NCI-H2227 treated with DMSO at 0.1 percent for 48 hours (cell line): ENCODE measurements around the gene MYZAP.

Experiments
- DNase-seq: peaks from one replicate; lab custom pipeline; 2025; lab: John Stamatoyannopoulos, UW

Gene MYZAP

DNA sequence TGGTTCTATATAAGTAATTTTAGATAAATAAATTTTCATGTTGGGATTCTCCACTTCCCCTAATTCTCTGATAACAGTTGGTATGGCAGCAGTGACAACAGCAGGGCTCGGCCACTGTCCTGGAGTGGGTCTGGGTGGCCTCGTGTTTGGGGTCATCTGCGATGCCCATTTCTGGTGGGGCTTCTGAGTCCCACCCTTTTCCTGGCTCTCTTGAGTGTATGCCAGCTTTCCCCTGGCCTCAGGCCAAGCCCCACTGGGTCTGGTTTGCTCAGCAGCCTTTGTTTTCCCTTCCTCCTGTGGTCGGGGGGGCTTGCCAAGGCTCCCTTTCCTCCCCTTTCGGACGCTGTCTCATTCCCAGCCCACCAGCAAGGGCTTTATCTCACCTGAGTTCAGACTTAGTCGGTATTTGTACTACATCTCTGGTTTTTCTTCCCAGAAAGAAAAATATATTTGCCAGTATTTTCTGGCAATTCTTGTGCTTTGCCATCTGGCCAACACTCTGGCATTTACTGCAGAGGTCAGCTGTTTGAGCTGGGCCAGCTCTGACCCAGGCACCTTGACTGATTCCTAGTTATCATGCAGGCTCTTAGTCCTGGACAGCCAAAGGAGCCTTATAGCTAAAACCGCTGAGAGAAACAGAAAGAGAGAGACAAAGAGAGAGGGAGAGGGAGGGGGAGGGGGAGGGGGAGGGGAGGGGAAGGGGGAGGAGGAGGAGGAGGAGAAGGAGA is 35.2 kb downstream of the MYZAP start:
- DNase-seq, result no peak

DNA sequence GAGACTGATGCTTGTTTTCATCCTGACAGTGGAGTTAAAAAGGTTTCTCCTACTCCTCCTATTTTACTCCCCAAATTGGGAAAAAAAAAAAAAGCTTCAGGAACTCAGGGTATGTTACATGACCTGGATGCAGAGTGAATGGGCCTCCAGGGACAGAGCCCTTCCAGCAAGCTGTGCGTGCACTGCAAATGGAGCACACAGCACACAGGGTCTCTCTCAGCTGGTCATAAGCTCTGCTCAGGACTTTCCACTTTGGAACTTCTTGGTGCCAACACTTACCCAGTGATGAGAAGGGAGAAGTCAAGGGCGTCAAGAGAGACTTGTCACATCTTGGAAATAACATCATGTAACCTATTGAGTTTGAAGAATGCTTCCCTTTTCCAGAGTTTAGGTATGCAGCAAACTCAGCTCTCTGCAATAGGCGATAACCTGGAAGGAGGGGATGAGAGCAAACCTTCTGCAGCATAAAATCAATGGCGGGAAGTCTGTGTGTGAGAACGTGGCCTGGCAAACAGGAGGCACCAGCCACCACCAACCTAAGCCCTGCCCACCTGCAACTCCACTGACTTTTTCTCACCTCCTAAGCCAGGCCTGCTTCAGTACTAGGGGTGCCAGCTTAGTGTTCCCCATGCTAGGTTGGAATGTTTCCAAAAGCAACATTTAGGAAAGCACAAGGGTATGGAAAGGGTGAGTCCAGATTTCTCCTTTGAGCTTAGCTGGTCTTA is 39.8 kb downstream of the MYZAP start:
- no peak for DNase-seq

DNA sequence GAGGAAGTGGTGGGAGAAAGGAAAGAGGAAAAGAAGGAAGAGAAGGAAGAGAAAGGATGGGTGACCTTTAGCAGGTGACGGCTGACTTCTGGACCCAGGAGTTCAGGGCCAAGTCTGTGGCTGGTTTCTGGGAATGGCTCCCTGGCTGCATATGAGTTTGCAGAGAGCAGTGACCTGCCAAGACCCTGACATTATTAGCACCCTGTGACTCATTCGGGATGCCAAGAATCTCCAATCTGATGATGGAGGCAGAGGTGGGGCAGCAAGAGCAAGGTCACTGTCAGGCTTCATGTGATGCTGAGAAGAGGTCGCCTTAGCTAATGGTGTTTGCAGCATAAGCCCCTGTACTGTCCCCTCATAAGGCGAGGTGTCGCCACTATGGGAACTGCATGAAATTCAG is 42.6 kb downstream of the MYZAP start:
- no peak for DNase-seq

DNA sequence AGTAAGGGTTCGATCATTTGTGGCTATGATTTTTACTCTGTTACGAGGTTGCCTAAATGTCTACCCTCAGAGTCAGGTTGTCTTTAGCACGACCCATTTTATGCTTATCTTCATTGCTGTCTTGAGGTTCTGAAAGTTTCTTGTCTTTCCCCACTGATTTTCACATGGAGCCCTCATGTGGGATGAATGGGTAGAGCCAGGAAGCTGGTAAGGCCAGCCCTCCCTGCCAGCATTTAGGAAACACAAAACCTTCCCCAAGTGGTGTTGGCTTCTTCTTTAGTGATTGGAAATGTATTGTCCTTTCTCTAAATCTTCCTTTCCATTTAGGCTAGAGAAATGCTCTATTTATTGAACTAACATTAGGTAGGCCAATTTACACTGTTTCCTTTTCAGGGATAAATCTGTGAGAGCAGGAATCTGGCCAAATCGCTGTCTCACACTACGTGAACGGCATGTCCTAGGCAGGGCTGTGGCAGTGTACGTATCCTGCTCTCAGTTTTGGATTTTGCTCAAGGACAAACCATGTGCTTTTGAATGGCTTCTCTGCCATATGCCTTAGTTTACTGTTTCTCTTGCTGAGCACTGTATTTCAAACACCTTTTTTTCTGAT is 43.7 kb downstream of the MYZAP start:
- DNase-seq, result no peak

DNA sequence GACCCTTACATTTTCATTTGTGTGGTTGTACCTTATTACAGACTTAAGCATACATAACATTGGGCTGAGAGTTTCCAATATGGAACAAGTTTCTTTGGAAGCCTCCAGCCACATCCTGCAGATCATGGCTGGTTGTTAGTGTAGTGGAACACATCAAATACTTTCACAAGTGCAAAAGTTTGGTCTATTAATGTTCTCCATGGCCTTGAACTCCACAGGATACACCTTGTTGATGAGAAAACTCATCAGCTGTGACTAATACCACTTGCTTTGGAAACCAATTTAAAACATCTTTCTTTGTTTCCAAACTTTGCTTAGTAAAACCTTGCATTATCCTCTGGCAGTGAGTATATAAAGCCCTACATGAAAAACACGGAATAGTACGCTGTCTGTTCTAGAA is 46.1 kb downstream of the MYZAP start:
- no peak for DNase-seq

DNA sequence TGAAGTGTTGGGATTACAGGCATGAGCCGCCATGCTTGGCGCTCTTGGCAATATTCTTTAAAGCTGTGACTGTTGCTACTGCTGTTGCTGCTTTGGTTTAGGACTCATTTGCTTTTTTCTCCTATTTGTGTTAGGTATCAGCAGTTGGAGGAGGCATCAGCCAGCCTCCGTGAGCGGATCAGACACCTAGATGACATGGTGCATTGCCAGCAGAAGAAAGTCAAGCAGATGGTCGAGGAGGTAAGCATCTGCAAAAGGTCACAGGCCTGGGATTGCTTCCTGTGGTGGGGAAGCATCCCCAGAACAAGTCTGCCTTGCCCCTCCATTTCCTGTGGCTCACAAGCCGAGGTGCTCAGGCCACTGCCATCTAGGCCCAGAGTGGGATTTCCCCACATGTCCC is 47.6 kb downstream of the MYZAP start:
- DNase-seq, result no peak

DNA sequence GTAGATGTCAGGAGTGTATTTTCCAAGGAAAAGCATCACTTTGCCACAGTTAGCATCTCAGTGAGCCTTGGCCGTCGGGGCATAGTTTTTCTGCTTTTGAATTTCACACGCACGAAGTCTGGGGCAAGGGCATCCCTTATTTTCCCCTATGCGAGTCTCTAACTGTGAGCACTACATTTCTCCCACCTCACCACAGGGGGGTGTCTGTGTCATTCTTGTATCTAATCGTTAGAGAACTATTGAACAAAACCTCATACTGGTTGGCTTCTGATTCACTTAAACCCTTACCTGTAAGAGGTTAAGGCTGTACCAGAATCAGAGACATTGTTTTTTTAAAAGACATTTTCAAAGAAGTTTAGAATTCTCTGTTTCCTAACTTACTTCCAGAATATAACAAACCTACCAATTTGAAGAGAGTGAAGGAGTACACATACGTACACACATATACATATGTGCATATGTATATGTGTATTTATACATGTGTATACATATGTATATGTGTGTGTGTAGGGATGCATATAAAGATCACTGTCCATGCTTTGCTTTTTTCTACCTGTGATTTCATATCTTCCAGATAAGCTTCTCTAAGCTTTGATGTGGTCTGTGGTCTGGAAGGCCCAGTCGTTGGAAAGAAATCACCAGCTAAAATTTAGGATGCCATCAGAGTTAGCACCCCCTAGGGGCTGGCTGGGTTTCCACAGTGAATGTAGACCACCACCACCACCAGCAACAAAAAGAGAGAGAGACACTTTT is 49.4 kb downstream of the MYZAP start:
- DNase-seq, result no peak

DNA sequence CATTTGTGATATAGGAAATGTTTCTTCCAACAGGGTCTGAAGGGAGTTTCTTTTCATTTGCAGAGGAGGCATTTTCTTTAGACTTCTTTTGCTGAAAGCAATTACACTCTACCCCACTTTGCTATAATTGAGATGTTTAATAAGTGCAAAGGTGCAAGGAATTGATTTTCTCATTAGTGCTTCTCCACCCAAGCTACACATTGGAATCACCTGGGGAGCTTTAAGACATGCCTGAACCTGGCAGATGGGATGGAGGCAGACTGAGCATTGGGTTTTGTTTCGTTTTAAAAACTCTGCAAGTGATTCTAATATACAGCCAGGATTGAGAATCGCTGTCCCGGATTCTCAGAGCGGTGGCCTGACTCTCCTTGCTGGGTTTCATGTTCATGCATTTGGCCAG is 52.1 kb downstream of the MYZAP start:
- DNase-seq, result no peak

DNA sequence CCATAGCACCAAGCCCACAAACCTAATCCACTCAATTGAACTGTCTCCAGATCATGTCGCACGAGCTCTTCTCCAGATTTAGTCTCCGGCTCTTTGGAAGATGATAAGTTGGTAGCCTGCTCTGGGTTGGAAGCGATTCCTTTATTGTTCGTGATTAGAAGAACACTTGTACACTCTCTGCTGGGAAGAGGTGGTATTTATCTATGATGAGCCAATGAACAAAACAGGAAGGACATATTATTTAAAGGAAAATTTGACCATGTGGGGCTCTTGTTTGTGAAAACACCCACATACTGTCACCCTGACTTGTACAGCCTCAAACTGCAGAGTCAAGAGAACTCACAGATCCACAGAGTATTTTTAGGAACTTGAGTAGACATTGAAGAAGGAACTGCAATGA is 54.4 kb downstream of the MYZAP start:
- DNase-seq, result no peak

DNA sequence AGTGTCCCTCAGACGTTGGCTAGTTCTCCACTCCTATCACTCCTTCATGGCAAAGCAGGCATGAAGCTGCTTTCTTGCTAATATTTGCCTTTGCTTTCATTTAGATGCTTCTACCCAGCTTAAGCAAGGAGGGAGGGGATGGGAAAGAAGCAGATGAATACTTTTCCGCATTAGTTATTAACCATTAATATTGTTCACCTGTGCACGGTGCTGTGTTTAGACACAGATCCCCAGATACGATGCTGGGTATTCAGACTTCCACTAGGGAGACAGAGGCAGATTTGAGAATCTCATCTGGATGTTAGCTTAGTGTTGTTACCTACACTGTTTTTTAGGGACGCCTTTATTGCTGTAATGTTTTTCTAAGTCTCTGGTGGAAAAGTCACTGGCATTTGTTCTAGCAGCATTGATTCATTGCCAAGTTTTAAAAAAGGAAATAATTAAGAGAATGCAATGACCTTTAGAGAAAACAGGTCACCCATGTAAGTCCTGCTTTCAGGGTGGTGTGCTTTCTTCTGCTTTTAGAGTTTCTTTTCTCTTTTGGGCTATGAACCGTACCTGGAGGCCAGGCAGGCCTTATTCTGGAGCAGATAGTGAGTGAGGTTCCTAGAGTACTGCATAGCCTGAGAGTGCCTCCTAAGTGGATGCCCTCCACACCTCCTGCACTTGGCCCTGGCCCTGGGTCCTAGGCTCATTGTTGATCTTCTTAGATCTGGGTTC is 55.5 kb downstream of the MYZAP start:
- DNase-seq, result no peak

DNA sequence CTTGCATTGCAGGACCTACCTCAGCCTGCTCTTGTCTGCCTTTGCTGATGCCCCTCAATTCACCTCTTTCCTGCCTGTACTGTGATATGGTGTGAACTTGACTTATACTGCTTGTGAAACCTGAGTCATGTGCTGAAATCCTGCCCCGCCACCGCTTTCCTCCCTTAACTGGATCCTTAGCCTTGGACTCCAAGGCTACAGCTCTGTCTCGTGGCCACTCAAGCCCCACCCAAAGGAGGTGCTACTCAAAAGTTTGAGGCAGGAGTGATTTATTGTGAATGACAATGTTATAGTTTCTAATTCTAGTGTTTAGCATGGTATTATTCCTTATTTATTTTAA is 56.1 kb downstream of the MYZAP start:
- DNase-seq, result no peak

DNA sequence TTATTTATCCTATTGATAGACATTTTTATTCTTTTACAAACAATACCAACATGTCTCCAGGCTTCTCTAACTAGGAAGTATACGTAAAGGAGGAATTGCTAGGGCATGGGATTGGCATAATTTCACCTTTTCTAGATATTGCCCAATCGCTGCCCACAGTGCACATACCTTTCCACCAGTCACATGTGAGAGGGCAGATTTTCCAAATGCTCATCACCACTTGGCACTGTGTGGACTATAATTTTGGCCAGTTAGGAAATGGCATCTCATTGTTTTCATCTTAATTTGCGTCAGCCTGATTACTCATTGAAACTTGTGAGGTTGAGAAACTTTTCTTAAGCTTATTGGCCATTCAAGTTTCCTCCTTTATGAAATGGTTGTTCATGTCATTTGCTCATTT is 57.4 kb downstream of the MYZAP start:
- DNase-seq, result no peak

DNA sequence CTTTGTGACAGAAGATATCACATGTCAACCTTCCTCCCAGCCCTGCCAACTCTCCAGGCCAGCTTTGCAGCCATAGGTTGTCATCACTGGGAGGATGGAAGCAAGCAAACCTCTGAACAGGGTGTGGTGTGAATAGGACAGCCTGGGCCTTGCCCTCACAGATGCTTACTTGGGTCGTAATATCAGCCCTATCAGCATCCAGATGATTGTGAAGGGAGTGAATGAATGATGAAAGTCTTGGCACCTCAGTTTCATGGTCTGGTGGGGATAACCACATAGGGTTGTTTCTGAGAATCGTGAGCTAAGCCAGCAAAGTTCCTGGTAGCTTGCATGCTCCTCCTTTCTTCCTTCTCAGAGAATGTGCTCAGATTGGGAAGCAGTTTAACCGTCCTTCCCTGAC is 59.7 kb downstream of the MYZAP start:
- no peak for DNase-seq

DNA sequence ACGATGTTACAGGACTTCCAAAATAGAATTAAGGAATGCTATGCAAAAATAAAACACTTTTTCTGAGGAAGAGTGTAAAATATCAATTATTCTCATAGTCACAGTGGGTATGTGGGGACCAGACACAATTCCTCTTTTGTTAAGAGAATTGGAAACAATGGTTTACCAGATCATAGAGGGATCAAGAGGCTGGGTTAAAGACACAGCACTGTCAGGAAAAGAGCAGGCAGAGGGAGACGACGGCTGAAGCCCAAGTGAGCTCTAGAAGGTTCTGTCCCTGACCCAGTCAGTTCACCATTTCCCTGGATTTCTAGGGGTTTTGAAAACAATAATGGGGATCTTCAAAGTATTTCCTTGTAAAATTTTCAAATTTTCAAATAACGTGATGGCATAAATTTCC is 60.8 kb downstream of the MYZAP start:
- no peak for DNase-seq

DNA sequence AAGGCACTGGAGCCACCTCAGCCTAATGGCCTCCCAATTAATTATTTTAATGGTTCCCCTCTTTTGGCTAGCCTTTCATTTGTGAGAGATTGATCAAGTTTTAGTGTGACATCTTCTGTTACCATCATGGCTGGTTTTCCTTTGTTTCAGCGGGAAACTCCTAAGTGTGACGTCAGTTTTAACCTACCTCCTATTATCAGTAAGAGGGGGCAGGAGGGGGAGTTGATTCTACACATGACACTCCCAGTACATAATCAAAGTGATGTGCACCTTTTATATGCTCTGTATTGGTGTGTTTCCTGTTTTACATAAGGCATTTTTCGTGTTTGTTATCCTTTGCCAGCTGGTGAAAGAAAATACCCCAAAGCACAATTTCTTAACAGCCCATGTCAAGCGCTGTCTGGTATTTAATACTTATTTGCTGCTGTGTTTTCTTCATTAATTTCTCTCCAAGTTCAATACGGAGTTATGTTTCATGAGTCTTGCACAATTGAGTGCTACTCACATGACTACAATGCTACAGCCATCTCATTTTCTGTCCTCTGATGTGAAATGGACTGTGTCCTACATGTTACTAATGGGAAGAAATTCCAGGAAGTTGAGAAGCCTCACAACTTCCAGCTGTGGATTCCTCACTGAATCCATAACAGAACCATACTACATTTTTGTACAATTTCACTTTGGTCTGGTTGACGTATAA is 62.6 kb downstream of the MYZAP start:
- DNase-seq, result no peak

DNA sequence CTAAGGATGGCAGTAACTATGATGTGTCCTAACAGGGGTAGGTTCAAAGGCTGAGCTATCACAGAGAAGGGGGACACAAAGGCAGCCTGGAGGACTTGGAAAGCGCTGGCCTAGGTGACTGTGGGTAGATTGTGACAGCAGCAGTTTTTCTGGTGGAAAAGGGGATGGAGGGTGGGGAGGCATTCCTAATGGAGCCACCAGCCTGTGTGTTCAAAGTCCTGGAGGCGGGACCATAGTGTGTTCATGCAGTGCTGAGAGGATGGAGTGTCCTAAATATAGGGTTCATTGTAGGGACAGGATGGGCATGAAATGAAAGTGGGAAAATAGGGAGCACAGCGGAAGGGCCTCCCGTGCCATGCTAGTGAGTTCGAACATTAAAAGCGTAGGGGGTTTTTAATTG is 63.3 kb downstream of the MYZAP start:
- no peak for DNase-seq

DNA sequence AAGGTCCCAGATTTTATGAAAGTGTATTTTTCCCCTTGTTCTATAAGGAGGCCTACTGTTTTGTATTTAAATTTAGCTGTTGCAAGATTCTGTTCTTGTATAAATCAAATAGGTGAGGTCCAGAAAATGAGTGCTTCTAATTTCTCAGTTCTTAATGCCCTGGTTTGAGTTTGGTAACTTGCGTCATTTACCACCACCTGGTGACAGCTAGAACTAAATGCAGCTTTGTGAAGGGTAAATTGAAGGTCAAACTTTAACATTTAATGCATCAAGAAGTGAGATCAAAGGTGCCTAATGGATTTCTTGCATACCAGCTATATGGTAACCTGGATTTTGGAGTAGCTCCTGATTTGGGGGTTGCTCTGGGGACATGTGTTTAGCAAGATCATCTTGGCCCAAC is 64.1 kb downstream of the MYZAP start:
- no peak for DNase-seq

DNA sequence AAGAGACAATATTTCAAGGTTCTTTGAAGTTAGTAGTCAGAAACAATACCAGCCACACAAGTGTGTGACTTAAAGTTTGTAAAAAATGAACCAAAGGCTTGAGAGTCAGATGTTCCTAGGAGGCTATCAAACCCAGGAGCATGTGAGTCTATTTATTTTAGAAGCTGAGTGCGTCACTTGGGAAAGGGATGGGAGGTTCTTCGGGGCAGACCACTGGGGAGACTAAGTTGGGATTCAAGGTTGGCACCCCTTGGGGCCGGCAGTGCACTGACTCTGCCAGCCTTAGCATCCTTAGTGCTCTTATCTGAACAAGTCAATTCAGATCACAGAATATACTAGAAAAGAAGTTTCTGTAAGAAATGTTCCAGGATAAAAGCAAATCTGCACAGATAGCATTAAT is 64.7 kb downstream of the MYZAP start:
- DNase-seq, result no peak

DNA sequence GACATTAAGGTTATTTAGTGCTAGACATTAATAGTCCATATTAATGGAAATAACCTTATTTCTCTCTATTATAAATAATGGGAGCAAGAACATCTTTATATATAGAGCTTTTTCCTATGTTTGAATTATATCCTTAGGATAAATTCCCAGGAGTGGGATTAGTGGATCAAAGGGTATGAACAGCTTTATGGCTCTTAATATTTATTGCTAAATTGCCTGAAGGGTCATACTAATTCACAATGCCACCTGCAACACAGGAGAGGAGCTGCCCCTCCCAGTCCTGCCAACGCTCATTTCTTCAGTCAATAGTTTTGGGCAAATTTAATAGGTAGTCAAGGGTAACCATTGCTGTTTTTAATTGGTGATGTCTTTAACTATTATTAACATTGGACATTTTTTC is 65.9 kb downstream of the MYZAP start:
- DNase-seq, result no peak

DNA sequence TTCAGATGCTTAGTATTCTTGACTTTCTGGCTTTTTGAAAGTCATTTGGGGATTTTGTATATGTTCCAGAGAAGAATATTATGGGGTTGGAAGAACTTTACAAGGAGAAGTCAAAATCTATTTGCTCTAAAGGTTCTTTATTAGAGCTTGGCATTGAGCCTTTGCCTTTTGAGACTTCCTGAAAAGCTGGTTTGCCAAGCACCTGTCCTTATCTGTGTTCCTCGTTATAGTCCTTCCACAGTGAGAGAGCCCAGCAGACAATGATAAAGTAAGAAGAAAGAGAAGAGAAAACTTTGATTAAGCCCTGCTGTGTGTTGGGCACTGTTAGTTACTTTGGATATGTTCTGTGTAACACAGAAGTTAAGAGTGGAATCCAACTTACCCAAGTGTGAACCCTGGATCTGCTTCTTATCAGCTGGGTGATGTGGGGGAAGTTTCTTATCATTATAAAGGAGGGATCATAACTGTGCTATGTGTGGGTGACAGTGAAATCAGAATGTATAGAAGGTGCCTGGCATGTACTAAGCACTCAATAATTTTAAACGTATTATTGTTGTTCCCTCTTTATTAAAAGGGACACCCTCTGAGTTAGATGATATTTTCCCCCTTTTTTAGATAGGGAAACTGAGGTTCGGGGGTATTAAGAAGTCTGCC is 70.5 kb downstream of the MYZAP start:
- no peak for DNase-seq

DNA sequence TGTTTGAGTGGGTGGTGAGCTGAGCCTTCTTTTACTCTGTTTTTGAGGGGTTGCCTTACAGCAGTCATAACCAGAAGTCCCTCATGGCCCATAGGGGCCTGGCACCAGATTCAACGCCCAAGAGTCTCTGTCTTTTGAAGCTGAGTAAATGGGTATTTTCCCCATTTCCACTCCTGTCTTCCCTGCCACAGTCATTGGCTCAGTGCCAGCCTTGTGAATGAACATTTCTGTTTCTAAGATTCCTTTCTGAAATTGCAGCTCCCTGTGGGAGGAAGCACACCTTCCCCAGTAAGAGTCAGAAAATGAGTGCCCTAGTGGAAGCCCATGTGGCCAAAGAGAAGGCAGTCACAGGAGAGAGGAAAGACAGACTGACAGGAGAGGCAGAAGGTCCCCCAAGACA is 71.1 kb downstream of the MYZAP start:
- no peak for DNase-seq
